ENCODE results near the gene PTPRT. TPM values are rescaled to one million over a fixed set of nuclear protein-coding genes. Genes with fewer than 3 reads are reported as not detected.
A peak's percentile ranks its signal among the peaks of the same experiment; 100 is the strongest.

Gene PTPRT
- polyA plus RNA-seq, 1 donor: 1.9 TPM

GRCh38 chr20:42164121-42164890, 1025.4 kb downstream of the PTPRT start:
- DNase-seq: no peak

GRCh38 chr20:42161228-42161829, 1028.4 kb downstream of the PTPRT start:
- no peak for DNase-seq

GRCh38 chr20:42159808-42160207, 1029.9 kb downstream of the PTPRT start:
- no peak for DNase-seq

GRCh38 chr20:42158272-42158671, 1031.4 kb downstream of the PTPRT start:
- DNase-seq: no peak

GRCh38 chr20:42155586-42155985, 1034.1 kb downstream of the PTPRT start:
- DNase-seq: no peak

GRCh38 chr20:42152575-42152974, 1037.1 kb downstream of the PTPRT start:
- DNase-seq: no peak

- DNase-seq: no peak
Measured at GRCh38 chr20:42150230-42150629, 1039.5 kb downstream of the PTPRT start.

- no peak for DNase-seq
Measured at GRCh38 chr20:42138729-42139128, 1051.0 kb downstream of the PTPRT start.

GRCh38 chr20:42134265-42135098, 1055.2 kb downstream of the PTPRT start:
- no peak for DNase-seq

- DNase-seq: no peak
Measured at GRCh38 chr20:42130810-42131596, 1058.7 kb downstream of the PTPRT start.

- no peak for DNase-seq
Measured at GRCh38 chr20:42125426-42125825, 1064.3 kb downstream of the PTPRT start.

- DNase-seq: peak; percentile 4
Measured at GRCh38 chr20:42123981-42124473, 1065.7 kb downstream of the PTPRT start.

- no peak for DNase-seq
Measured at GRCh38 chr20:42118409-42119125, 1071.1 kb downstream of the PTPRT start.

- no peak for DNase-seq
Measured at GRCh38 chr20:42118001-42118400, 1071.7 kb downstream of the PTPRT start.

- DNase-seq: no peak
Measured at GRCh38 chr20:42113236-42113635, 1076.5 kb downstream of the PTPRT start.

- no peak for DNase-seq
Measured at GRCh38 chr20:42112161-42112560, 1077.5 kb downstream of the PTPRT start.

- no peak for DNase-seq
Measured at GRCh38 chr20:42111349-42111748, 1078.4 kb downstream of the PTPRT start.

GRCh38 chr20:42110301-42110700, 1079.4 kb downstream of the PTPRT start:
- DNase-seq: no peak

GRCh38 chr20:42102000-42102399, 1087.7 kb downstream of the PTPRT start:
- DNase-seq: no peak

- no peak for DNase-seq
Measured at GRCh38 chr20:42100137-42100704, 1089.5 kb downstream of the PTPRT start.

GRCh38 chr20:42099101-42099500, 1090.6 kb downstream of the PTPRT start:
- DNase-seq: no peak
